Ishikawa (cell line): ENCODE data around the gene STAP2.

Experiments
- FOXM1 ChIP-seq: IDR thresholded peaks from 2 replicates; pipeline ENCODE4 v1.6.1; 2012; ENCODE audit warnings: low read depth, borderline replicate concordance
- RAD21 ChIP-seq: IDR thresholded peaks from 2 replicates; pipeline ENCODE4 v1.6.1; 2012; ENCODE audit warnings: low read depth
- REST ChIP-seq: IDR thresholded peaks from 2 replicates; pipeline ENCODE4 v1.6.1; 2012; ENCODE audit warnings: low read depth, mild to moderate bottlenecking

DNA sequence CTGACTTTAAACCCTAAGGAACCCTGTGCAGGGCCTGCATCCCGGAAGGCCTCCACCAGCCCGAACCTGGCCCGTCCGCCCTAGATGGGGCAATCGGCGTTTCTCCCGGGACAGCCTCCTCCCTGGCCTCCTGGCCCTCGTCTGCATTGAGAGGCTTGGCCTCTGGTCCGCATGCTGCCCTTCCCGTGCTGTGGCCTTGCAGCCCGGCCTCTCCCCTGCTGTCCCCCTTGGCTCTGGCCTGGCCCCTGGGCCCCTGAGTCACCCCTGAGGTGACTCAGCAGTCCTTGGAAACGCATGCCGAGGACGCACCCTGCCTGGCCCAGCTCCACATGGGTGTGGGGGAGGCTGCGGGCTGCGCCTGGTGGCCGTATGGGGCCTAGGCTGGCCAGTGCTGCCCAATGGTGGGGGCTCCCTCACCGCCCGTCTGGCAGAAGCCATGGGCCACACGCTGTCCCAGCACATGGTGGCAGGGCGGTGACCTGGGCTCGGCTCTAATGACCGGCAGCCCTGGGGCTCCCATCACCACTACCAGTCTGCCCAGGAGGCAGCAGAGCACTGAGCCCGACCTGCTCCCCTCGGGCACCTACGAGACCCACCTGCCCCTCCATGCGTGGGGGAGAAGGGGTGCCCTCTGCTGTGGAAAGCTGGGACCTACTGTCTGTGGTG lies 36.0 kb upstream of the STAP2 start:
- TF ChIP-seq REST (no peak), RAD21 (no peak), FOXM1 (no peak)
